Globus pallidus (tissue), 1 donor: ENCODE results near the gene TTC31.

Experiments used
- DNase-seq: peaks from one replicate; pipeline ENCODE4 v3.0.0-alpha.2; 2015; ENCODE audit warnings: low spot score

Gene TTC31

GRCh38 chr2:74526649-74527230, 43.9 kb downstream of the TTC31 start:
- no peak for DNase-seq

GRCh38 chr2:74527741-74528140, 44.9 kb downstream of the TTC31 start:
- DNase-seq, result no peak

- DNase-seq, result no peak
These were observed 45.9 kb downstream of the TTC31 start for GRCh38 chr2:74528600-74529356.

GRCh38 chr2:74529357-74530238, 46.7 kb downstream of the TTC31 start, which contains the start of the genes AUP1 and HTRA2:
AUP1 (minus strand) TSS chr2:74529706; CDS start chr2:74529629, 77 bp downstream.
HTRA2 (plus strand) TSS chr2:74529933; CDS start chr2:74530007, 74 bp downstream.
- peak; percentile 98 for DNase-seq

- DNase-seq, result no peak
These were observed 47.6 kb downstream of the TTC31 start for GRCh38 chr2:74530239-74531187.

GRCh38 chr2:74531666-74532065, 48.8 kb downstream of the TTC31 start:
- no peak for DNase-seq

GRCh38 chr2:74532222-74532621, 49.3 kb downstream of the TTC31 start:
- DNase-seq, result no peak

- no peak for DNase-seq
These were observed 50.6 kb downstream of the TTC31 start for GRCh38 chr2:74533464-74533863.

- no peak for DNase-seq
These were observed 51.5 kb downstream of the TTC31 start for GRCh38 chr2:74534411-74534810.

GRCh38 chr2:74535440-74535965, 52.6 kb downstream of the TTC31 start:
- no peak for DNase-seq

GRCh38 chr2:74536166-74536950, 53.5 kb downstream of the TTC31 start:
- no peak for DNase-seq

- no peak for DNase-seq
These were observed 54.3 kb downstream of the TTC31 start for GRCh38 chr2:74537140-74537539.

- no peak for DNase-seq
These were observed 56.0 kb downstream of the TTC31 start for GRCh38 chr2:74538881-74539339.

GRCh38 chr2:74540291-74540690, 57.4 kb downstream of the TTC31 start:
- no peak for DNase-seq

- no peak for DNase-seq
These were observed 60.1 kb downstream of the TTC31 start for GRCh38 chr2:74542978-74543377.
